CD4-positive, alpha-beta T cell treated with Interferon alpha-2 for 1 hour (primary cell): Measurements from ENCODE around the gene RETREG2.

ENCODE experiments used
- DNase-seq, 2 donors: peaks; one replicate each; pipeline ENCODE4 v3.0.0-alpha.2; 2020 to 2022

RETREG2 gene

DNA sequence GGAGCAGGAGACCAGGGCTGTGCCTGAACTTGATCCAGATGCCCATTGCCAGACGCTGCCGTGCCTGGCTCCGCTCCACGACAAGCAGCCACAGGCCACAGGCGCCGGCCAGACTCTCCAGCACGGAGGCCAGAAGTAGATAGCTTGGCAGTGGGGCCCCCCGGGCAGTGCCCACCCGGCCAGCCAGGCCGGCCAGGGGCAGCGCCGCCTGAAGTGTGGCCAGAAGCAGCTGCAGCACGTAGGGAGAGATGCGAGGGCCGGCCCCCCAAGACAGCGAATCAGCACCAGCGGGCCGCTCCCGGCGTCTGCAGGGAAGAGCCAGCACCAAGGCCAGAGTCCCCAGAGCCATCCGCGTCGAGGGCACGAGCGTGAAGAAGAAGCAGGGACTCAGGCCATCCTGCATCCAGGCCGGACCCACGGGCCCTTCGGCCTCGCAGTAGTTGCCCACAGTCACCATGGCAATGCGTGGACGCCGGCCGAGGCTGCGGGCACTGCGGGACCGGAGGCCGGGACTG, 40.2 kb downstream of the RETREG2 start:
- DNase-seq: no peak

DNA sequence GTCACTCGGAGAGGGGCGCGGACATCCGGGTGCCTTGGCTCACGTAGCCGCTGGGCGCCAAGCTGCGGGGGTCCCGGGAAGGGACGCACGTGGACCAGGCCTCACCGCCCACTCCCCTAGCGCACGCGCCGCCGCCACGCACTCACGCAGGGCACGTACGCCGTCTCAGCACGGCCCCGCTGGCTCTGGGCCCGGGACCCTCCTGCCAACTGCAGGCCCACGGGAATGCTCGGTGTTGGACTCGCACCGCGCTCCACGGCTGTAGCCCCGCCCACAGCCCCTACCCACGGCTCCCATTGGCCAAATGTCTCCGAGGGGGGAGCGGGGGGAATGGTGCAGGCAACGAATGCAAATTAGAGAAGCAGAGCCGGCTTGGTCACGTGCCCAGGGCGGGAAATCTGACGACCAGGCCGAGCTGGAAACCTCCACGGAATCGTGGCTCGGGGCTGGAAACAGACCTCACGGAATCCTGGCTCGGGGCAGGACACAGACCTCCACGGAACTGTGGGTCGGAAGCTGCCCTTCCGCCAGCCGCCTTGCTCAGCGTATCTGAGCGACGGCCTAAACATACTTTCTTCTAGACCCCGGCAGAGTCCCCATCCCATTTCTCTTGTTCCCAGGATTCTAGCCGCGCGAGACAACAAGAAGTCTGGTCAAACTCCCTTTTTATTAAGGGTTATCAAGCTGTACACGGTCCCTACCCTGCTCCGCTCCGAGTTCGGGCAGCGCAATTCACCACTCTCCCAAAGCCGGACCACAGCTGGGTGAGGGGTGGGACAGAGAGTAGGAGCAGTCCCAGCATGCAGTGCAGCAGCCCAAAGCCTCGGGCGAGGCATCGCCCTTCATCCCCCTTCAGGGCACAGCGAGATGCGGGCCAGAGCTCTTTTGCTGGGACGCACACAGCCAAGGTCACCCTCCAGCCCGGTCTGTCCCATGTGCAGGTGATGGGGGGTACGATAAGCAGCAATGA, 40.9 kb downstream of the RETREG2 start, which contains the start of gene ABCB6:
TSS of gene ABCB6 (minus strand) at position 227 of the 970 bp plus-strand sequence. CDS start 285 bp downstream, outside the sequence.
- peak; percentile 86 to 91 for DNase-seq

DNA sequence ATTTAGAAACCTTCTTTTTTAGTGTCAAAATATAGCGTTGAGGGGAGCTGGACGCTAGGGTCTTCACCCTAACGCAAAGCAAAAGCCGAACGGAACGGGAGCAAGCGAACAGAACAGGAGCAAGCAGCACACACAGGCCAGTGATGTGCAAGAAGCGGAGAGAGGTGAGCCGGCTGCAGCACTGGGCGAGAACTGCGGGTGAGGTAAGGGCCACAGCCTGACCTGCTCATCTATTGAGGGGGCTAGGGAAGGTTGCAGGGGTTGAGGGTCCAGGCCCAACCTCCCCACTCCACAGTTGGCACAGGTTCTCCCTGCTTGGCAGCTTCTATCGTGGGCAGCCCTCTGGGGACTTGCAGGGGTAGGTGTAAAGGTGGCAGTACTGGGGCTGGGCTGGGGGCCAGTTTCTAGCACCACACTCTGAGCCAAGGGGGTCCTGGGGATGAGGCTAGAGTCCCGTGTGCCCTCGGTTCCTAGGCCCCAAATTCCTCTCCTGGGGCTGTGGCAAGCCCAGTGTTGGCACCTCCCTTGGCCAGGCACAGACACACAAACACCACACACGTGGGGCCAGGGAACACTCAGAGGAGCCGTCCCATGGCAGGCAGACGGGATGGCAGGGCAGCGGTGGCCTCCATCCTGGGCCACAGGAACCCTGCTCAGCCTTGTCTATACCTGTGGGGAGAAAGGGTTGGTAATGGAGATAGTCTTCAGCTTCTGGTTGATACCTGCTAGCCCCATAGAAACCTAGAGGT, 41.9 kb downstream of the RETREG2 start:
- DNase-seq: no peak

DNA sequence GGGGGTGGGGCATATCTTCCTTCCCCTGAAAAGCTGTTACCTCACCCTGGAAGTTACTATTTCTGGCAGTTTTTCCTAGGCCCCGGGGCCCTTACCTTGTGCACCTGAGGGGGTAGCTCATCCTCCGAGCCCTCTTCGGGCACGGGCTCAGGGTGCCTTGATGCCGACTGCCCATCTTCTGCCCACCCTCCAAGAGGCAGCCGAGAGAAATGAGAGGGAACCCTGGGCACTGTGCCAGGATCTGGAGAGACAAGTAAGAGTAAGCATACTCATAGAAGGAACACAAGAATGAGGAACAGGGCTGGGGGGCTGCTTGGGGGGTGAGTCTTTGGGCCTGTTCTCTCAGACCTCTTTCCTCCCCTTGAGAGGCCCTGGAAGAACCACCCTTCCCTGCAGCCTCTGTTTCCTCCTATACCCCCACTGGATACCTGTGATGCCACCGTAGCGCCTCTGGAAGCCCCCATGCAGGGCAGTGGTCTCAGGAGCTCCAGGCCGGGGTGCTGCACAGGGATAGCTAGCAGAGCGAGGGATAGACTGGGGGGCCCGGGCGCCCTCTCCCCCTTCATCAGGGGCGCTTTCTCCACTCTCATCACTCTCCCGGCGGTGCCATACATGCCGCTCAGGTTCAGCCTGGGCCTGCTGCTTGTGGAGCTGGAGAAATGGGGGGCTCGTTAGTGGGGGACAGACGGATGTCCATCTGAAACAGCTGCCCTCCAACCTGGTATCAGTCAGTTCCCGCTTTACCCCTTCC, 42.8 kb downstream of the RETREG2 start:
- no peak for DNase-seq

DNA sequence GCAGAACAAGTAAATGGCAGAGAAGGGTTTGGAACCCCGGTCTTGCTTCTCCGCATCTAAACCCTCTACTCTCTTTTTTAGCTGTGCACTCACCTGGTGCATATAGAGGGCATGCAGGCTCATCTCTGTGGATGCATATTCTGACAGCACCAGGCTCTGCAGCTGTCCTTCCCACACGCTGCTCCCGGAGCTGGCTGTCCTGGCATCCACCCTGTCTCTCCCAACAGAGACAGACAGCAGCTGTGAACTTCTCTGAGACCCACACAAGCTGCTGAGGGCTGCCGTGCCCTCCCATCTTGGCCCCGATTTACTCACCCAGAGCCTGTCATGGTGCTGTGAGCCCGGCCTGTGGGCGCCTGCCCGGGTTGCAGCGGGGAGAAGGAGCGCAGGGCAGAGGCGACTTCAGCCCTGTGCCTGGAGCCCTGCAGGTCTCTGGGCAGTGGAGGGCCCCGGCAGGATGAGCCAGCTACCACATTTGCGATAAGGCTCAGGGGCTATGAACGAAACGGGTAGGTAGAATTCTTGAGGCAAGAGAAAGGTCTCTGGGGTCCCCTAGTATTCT, 44.0 kb downstream of the RETREG2 start:
- no peak for DNase-seq

DNA sequence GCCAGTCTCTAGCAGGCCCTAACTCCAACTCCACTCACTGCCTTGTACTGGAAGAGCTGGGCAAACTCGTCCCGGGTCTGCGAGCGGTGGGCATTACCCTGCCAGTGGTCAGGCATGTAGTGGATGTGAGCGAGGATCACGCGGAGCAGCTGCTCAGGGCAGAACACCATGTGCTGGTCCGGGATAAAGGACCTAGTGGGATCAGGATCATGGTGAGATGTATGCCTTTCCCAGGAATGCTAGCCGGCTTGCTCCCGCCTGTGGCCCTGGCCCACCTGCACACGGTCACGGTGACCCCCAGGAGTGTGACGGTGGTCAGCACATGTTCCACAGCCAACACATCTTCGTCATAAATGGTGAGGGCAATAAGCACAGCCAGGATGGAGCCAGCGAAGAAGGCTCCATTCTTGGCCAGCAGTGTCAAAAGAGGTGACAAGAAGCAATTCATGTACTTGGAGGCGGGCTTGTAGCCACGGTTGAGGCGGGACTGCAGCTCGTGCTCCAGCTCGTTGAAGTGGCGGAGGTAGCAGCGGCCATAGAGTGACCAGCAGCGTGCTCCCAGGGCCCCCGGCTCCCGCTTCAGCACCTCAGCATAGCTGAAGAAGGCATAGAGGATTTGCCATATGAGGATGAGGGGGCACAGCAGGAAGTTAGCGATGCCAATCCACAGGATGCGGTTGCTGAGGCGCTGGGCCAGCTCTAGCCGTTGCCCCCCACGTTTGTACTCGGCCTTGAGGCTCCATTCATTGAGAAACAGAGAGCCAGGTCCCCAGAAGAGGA, 45.9 kb downstream of the RETREG2 start:
- DNase-seq: no peak

DNA sequence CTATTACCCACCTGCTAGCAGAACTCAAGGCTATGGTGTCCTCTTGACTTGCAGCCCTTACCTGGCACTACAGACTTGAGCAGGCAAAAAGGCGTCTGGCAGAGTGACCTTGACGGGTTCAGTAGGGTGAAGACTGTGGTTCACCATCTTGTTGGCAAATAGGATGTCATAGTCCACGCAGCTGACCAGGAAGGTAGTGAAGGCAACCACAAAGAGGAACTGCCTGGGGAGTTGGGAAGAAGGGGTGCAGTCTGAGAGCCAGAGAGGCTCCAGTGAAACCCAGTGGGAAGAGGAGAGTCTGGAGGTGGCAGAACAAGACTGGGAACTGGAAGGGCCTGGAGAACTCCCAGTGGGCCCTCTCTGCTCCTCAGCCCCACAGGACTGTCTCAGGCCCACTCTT, 47.3 kb downstream of the RETREG2 start:
- DNase-seq: no peak

DNA sequence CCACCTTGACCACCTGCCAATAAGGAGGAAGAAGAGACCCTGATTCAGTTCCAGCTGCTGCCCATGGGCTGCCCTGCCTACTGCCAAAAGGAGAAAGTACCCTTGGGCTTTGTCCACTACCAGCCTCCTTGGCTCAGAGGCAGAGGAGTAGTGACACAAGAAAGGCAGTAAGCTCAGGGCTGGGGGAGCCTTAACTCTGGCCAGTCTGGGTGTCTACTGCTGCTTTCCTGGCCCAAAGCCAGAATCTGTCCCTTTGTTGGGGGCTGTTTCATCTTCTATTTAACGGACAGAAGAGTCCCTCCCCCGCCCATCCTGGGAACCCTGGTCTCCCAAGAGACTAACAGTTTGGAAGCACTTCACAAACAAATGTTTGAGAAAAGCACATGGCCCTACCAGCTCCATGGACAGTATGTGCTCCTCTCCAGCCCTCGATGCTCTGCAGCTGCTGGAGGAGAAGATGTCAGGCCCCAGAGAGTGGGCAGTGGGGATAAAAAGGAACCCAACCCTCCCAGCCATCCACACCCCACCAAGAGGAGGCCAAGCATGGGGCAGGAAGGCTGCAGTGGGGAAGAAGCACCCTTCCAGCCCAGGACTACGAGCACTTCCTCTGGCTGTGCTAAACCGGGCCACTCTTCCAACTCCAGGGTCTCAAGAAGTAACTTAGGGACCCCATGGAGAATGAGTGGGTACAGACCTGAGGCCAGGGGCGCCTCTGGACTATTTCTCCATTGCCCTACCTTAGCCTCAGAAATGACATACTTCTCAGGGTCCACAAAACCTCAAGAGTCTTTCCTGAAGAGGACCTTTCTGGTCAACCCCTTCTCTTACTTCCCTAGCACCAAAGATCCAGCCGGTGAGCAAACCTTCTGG, 50.2 kb downstream of the RETREG2 start:
- DNase-seq: no peak

DNA sequence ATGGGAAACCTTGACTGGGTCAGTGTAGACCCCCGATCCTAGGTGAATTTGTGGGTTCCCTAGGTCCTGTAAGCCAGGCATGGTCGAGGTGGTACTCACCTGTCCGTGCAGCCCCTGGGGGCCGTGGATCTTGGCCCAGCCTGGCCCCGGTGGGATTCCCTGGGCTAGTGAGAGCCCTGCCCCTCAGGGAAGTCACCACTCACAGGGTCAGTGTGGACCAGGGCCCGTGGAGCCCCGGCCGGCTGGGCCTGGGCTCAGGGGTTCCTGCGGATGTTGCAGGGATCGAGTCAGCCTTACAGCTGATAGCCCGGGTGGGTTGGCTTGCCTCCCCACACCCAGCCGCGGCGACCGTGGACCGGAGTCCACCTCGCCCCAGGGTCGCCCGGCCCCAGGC, 50.8 kb downstream of the RETREG2 start:
- no peak for DNase-seq

DNA sequence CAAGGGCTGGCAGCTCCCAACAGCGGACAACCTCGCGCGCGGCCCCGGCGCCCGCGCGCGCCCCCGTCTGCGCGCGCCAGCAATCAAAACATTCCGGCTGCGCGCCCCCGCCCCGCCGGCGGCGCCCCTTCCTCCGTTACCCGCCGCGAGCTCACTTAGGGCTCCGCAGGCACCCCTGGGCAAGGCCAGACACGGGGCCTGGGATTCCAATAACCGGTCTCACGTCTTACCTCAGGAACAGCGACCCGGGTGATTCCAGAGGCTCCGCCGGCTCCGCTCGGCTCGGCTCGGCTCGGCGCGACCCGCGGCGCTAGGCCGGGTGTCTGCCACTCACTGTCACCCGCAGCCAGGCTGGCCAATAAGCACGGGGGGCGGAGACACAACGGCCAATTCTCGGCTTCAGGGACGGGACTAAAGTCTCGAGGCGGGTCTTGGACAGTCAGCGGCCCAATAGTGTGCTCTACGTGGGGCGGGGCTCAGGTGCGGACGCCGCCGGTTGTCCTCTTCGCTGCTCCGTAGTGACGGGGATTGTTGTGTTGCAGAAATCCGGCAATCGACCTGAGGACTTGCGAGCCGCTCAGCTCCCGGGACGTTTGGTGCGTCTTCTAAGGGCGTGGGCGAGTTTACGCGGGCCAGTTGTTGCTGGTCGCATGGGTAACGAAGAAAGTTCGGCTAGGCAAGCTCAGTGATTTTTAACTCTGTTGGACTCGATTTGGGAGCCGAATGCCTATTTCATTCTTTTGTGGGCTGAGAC, 51.4 kb downstream of the RETREG2 start, which contains the start of the genes ANKZF1 and ATG9A:
TSS of gene ANKZF1 (plus strand) at position 502 of the 754 bp plus-strand sequence. CDS start 452 bp downstream, outside the sequence.
TSS of gene ATG9A (minus strand) at position 332 of the 754 bp plus-strand sequence. CDS start 1,612 bp downstream, outside the sequence.
- DNase-seq: peak; percentile 98 to 99

DNA sequence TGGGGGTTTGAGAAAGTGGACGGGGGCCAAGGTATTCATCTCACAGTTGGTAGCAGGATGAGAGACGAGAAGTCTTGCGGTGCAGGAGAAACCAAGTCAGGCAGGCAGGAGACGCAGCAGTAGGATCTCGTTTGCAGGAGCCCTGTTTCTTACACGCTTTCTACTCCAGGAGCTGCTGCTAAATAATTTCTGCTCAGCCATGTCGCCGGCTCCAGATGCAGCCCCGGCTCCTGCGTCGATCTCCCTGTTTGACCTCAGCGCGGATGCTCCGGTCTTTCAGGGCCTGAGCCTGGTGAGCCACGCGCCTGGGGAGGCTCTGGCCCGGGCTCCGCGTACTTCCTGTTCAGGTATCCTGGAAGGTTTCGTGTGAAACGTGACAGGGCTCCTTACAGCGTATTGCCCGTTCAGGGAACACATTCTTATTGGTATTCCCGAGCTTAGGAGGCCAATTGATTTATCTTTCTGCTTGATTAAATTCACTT, 52.0 kb downstream of the RETREG2 start:
- DNase-seq: peak in 1 of 2 donors; percentile 40

DNA sequence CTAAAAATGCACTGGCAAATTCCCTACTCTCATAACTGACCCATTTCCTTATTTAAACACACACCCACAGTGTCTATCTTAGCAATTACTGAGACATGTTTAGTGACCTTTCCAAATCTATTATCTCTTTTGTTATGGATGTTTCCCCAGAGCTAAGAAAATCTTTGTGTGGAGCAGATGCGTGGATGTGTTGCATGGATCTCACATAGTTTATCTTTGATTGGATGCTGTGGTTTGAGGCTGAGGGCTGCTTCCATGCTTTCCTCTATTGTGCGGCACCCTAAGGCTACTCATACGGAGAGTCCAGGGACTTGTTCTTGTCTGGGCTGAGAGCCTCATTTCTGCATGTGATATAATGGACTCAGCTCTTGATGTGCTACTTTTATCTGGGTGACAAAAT, 56.3 kb downstream of the RETREG2 start:
- no peak for DNase-seq
